Measurements from ENCODE around the gene CEP72.

DNA sequence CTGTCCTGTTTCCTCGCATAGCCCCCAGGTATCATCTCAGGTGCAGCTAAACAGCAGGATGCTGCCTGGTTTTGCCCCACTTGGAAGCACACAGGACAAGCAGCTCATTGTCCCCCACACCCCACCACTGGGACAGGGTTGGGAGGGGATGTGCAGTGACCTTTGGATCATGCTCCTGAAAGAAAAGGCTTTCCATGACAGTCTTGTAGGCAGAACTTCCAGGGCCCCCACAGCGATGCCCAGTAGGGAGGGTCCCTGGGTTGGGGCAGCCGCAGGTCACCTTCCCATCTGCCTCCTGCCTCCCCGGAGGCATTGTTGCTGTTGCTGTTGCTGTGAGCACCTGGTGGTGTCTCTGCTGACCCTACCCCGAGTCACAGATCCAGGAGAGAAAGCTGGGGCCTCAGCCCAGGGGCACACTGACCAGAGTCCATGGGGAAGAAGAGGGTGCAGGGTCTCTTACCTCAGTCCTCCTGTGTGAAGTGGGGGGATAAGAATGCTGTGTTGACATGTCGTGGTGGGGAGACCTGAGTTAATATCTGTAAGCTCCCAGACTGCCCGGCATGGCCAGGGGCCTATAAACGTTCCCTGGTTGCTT is 8.5 kb downstream of the CEP72 start:
- TF ChIP-seq POLR2A (IDR thresholded peaks at IDR 0.05), result no peak
- TF ChIP-seq, protein P1, sequence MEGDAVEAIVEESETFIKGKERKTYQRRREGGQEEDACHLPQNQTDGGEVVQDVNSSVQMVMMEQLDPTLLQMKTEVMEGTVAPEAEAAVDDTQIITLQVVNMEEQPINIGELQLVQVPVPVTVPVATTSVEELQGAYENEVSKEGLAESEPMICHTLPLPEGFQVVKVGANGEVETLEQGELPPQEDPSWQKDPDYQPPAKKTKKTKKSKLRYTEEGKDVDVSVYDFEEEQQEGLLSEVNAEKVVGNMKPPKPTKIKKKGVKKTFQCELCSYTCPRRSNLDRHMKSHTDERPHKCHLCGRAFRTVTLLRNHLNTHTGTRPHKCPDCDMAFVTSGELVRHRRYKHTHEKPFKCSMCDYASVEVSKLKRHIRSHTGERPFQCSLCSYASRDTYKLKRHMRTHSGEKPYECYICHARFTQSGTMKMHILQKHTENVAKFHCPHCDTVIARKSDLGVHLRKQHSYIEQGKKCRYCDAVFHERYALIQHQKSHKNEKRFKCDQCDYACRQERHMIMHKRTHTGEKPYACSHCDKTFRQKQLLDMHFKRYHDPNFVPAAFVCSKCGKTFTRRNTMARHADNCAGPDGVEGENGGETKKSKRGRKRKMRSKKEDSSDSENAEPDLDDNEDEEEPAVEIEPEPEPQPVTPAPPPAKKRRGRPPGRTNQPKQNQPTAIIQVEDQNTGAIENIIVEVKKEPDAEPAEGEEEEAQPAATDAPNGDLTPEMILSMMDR (IDR thresholded peaks at IDR 0.05), result no peak

Measured in heart left ventricle (tissue), 13 donors.